Hematopoietic multipotent progenitor cell treated with erythropoietin and hydrocortisone succinate and interleukin-3 and kit ligand, for 8 days (in vitro differentiated cells): ENCODE data around the gene PTPRR.
"Not testable (repeated sequence)": the region's sequence is repeated elsewhere in the genome, so short reads cannot be mapped to it uniquely, and the experiment has no call there.

Experiments used
- DNase-seq: peaks from one replicate; pipeline ENCODE4 v3.0.0-alpha.2; 2015

PTPRR gene

GRCh38 chr12:70839544-70839943 is 81.0 kb downstream of the PTPRR start:
- DNase-seq = no peak

- DNase-seq = no peak
These were observed 82.4 kb downstream of the PTPRR start for GRCh38 chr12:70838127-70838526.

- DNase-seq = no peak
These were observed 83.5 kb downstream of the PTPRR start for GRCh38 chr12:70837026-70837425.

- no peak for DNase-seq
These were observed 84.6 kb downstream of the PTPRR start for GRCh38 chr12:70835948-70836347.

- no peak for DNase-seq
These were observed 89.0 kb downstream of the PTPRR start for GRCh38 chr12:70831543-70831942.

- DNase-seq = no peak
These were observed 90.1 kb downstream of the PTPRR start for GRCh38 chr12:70830221-70831061.

GRCh38 chr12:70829070-70829469 is 91.5 kb downstream of the PTPRR start:
- DNase-seq = no peak

- DNase-seq = no peak
These were observed 92.2 kb downstream of the PTPRR start for GRCh38 chr12:70828351-70828750.

- no peak for DNase-seq
These were observed 94.4 kb downstream of the PTPRR start for GRCh38 chr12:70826156-70826555.

- no peak for DNase-seq
These were observed 96.0 kb downstream of the PTPRR start for GRCh38 chr12:70824511-70824910.

GRCh38 chr12:70823182-70823976 is 97.2 kb downstream of the PTPRR start:
- DNase-seq = no peak

GRCh38 chr12:70822412-70822811 is 98.1 kb downstream of the PTPRR start:
- DNase-seq = no peak

GRCh38 chr12:70815971-70816391 is 104.6 kb downstream of the PTPRR start:
- DNase-seq = no peak

- no peak for DNase-seq
These were observed 105.5 kb downstream of the PTPRR start for GRCh38 chr12:70815056-70815455.

- DNase-seq = no peak
These were observed 107.0 kb downstream of the PTPRR start for GRCh38 chr12:70813559-70813958.

GRCh38 chr12:70812136-70812535 is 108.4 kb downstream of the PTPRR start:
- DNase-seq = no peak

GRCh38 chr12:70809887-70810286 is 110.7 kb downstream of the PTPRR start:
- DNase-seq = no peak

GRCh38 chr12:70807993-70808392 is 112.5 kb downstream of the PTPRR start:
- DNase-seq = not testable (repeated sequence)

- DNase-seq = no peak
These were observed 113.7 kb downstream of the PTPRR start for GRCh38 chr12:70806827-70807226.

- DNase-seq = no peak
These were observed 114.5 kb downstream of the PTPRR start for GRCh38 chr12:70806043-70806442.

GRCh38 chr12:70798016-70798783 is 122.3 kb downstream of the PTPRR start:
- no peak for DNase-seq

- DNase-seq = no peak
These were observed 123.5 kb downstream of the PTPRR start for GRCh38 chr12:70796989-70797388.

- no peak for DNase-seq
These were observed 124.9 kb downstream of the PTPRR start for GRCh38 chr12:70795608-70796007.
